Sciatic nerve (tissue), 2 donors: ENCODE data around the gene RNASE11. TPM values are rescaled to one million over a fixed set of nuclear protein-coding genes. Genes with fewer than 3 reads are reported as not detected.

Experiments
- ATAC-seq: fragments of 200-7000 bp; cut with Tn5 transposase; one replicate; pipeline ENCODE4 v1.9.1; 2020; ENCODE audit warnings: mild to moderate bottlenecking, moderate library complexity
- DNase-seq: peaks from one replicate; pipeline ENCODE4 v3.0.0-alpha.2; 2020; ENCODE audit warnings: low spot score
- intact Hi-C: fragments of 100-400 bp; cut with DNase I; formaldehyde crosslinking; loops from one replicate; pipeline ENCODE4 v1.14.2; 2022
- total RNA-seq: library from RNA; stranded (reverse); fragmentation: NEBNext Ultra II Directional; extraction: Animal tissue kit (Norgen Biotek cat#: 25700); gene quantifications from one replicate; pipeline ENCODE4 v1.2.1, GENCODE V29; 2021
- donor health status: DM: no; HTN: no; CAD: no.
- donor health status: DM: no; HTN: no; CAD: no.

Gene RNASE11
- total RNA-seq, 1 donor from 2014 or later, result not detected

- ATAC-seq, result no peak
- no peak for DNase-seq
- intact Hi-C loops, result no loop called here
Observed at GRCh38 chr14:20556500-20557211, 31.1 kb downstream of the RNASE11 start.

- ATAC-seq (no peak), DNase-seq (no peak)
- intact Hi-C loops, result no loop called here
Observed at GRCh38 chr14:20555845-20556244, 32.0 kb downstream of the RNASE11 start.

- no peak for ATAC-seq
- intact Hi-C loops, result no loop called here
- DNase-seq, result no peak
Observed at GRCh38 chr14:20553024-20553423, 34.8 kb downstream of the RNASE11 start.

- no peak for DNase-seq
- no peak for ATAC-seq
- intact Hi-C loops, result no loop called here
Observed at GRCh38 chr14:20551606-20552005, 36.2 kb downstream of the RNASE11 start.

- DNase-seq, result no peak
- ATAC-seq, result no peak
- intact Hi-C loops, result no loop called here
Observed at GRCh38 chr14:20550926-20551325, 36.9 kb downstream of the RNASE11 start.

- ATAC-seq (no peak), DNase-seq (no peak)
- intact Hi-C loops, result no loop called here
Observed at GRCh38 chr14:20548414-20549158, 39.2 kb downstream of the RNASE11 start.

GRCh38 chr14:20546877-20547276 is 40.9 kb downstream of the RNASE11 start:
- no peak for ATAC-seq
- no peak for DNase-seq
- intact Hi-C loops, result no loop called here

- intact Hi-C loops, result loop anchor here (10.0 kb wide), 1 partner anchor 155 kb away; no protein-coding TSS in a partner anchor
- no peak for ATAC-seq
- DNase-seq, result no peak
Observed at GRCh38 chr14:20539906-20540305, 47.9 kb downstream of the RNASE11 start.

Other genes with a start within 250 kb of the RNASE11 start
- 23.7 TPM for gene PARP2, start 244.4 kb downstream of the RNASE11 start, total RNA-seq
- gene TEP1, start 174.5 kb downstream of the RNASE11 start, total RNA-seq, result 44.7 TPM
- gene KLHL33, start 151.8 kb downstream of the RNASE11 start, total RNA-seq, result 2.1 TPM
- 38.8 TPM for gene OSGEP, start 133.2 kb downstream of the RNASE11 start, total RNA-seq
- gene APEX1, start 132.8 kb downstream of the RNASE11 start, total RNA-seq, result 68.0 TPM
- 33.0 TPM for gene PIP4P1, start 126.6 kb downstream of the RNASE11 start, total RNA-seq
- 34.2 TPM for gene PNP, start 118.6 kb downstream of the RNASE11 start, total RNA-seq
- 0.71 TPM for gene RNASE10, start 82.5 kb downstream of the RNASE11 start, total RNA-seq
- gene RNASE9, start 27.0 kb downstream of the RNASE11 start, total RNA-seq, result not detected
- not detected for gene RNASE12, start 3.4 kb upstream of the RNASE11 start, total RNA-seq
- gene OR6S1, start 53.7 kb upstream of the RNASE11 start, total RNA-seq, result not detected
- gene RNASE4, start 96.6 kb upstream of the RNASE11 start, total RNA-seq, result 81.6 TPM
- gene ANG, start 100.8 kb upstream of the RNASE11 start, total RNA-seq, result 24.5 TPM
- not detected for gene EDDM3A, start 157.9 kb upstream of the RNASE11 start, total RNA-seq
- gene EDDM3B, start 180.4 kb upstream of the RNASE11 start, total RNA-seq, result not detected
- 15.0 TPM for gene RNASE6, start 193.3 kb upstream of the RNASE11 start, total RNA-seq
- gene RNASE1, start 214.8 kb upstream of the RNASE11 start, total RNA-seq, result 357 TPM